CD4-positive, alpha-beta memory T cell (primary cell): ENCODE measurements around the gene LZTR1. TPM values are rescaled to one million over a fixed set of nuclear protein-coding genes. Genes with fewer than 3 reads are reported as not detected.
A peak's percentile ranks its signal among the peaks of the same experiment; 100 is the strongest.
"Not testable (repeated sequence)": the region's sequence is repeated elsewhere in the genome, so short reads cannot be mapped to it uniquely, and the experiment has no call there.

Source experiments
- CTCF ChIA-PET: fragments of 350-600 bp; sonication (Branson Sonifier 250); formaldehyde crosslinking; loops from one replicate; lab custom pipeline; 2021; ENCODE audit warnings: inconsistent platforms; ENCODE audit not compliant: partially characterized antibody; lab: Charles Lee
- POLR2A ChIA-PET: fragments of 350-600 bp; sonication (Branson Sonifier 250); formaldehyde crosslinking; loops from one replicate; lab custom pipeline; 2021; ENCODE audit not compliant: partially characterized antibody; lab: Charles Lee
- DNase-seq, 5 donors: peaks; one replicate each; pipeline versions ENCODE4 v3.0.0 to v3.0.0-alpha.2; 2020 to 2022; ENCODE audit warnings: mixed read lengths in 1 of 5
- H3K27ac ChIP-seq: one replicate; pipeline ENCODE4 v1.7.0; 2013; ENCODE audit warnings: low read depth, low read length
- H3K27me3 ChIP-seq: 2 replicates; pipeline ENCODE4 v1.7.0; 2013; ENCODE audit warnings: mild to moderate bottlenecking, low read length, moderate library complexity; ENCODE audit not compliant: insufficient read depth
- H3K36me3 ChIP-seq: 2 replicates; pipeline ENCODE4 v1.7.0; 2013; ENCODE audit warnings: mild to moderate bottlenecking, low read length, moderate library complexity; ENCODE audit not compliant: insufficient read depth
- H3K4me1 ChIP-seq: 2 replicates; pipeline ENCODE4 v1.7.0; 2013; ENCODE audit warnings: mild to moderate bottlenecking, low read length, moderate library complexity; ENCODE audit not compliant: insufficient read depth
- H3K4me3 ChIP-seq, 2 donors: one replicate each; pipeline ENCODE4 v1.7.0; 2013; ENCODE audit warnings: low read length in 2 of 2, mild to moderate bottlenecking in 1 of 2
- H3K9me3 ChIP-seq, 2 donors: one replicate each; pipeline ENCODE4 v1.7.0; 2013; ENCODE audit warnings: low read length in 2 of 2, control low read depth in 1 of 2; ENCODE audit not compliant: control insufficient read depth in 1 of 2
- H3K27ac Mint-ChIP-seq, 7 donors: one replicate each; pipeline ENCODE4 v1.8.0; 2020 to 2021; ENCODE audit warnings: mixed read lengths in 7 of 7, mild to moderate bottlenecking in 6 of 7, inconsistent platforms in 3 of 7, moderate library complexity in 3 of 7
- H3K27me3 Mint-ChIP-seq, 2 donors: one replicate each; pipeline ENCODE4 v1.8.0; 2020 to 2021; ENCODE audit warnings: mixed read lengths in 2 of 2
- H3K36me3 Mint-ChIP-seq, 2 donors: one replicate each; pipeline ENCODE4 v1.8.0; 2020 to 2021; ENCODE audit warnings: mixed read lengths in 2 of 2, inconsistent platforms in 1 of 2, mild to moderate bottlenecking in 1 of 2
- H3K4me1 Mint-ChIP-seq, 4 donors: one replicate each; pipeline ENCODE4 v1.8.0; 2020 to 2021; ENCODE audit warnings: mixed read lengths in 4 of 4, mild to moderate bottlenecking in 1 of 4
- H3K4me3 Mint-ChIP-seq, 8 donors: one replicate each; pipeline ENCODE4 v1.8.0; 2020 to 2021; ENCODE audit warnings: mixed read lengths in 8 of 8, mild to moderate bottlenecking in 7 of 8, moderate library complexity in 6 of 8, inconsistent platforms in 3 of 8
- H3K9me3 Mint-ChIP-seq, 8 donors: one replicate each; pipeline ENCODE4 v1.8.0; 2020 to 2021; ENCODE audit warnings: mixed read lengths in 8 of 8, mild to moderate bottlenecking in 5 of 8, inconsistent platforms in 3 of 8, moderate library complexity in 1 of 8
- intact Hi-C: fragments of 100-400 bp; cut with micrococcal nuclease; formaldehyde crosslinking; loops from one replicate; pipeline ENCODE4 v1.15.1; 2023
- polyA plus RNA-seq, 2 donors: library from polyadenylated mRNA; unstranded; fragments of 300-500 nt; fragmentation: Illumina TruSeq; gene quantifications; one replicate each; pipeline ENCODE4 v1.2.3, GENCODE V29; 2021
- total RNA-seq, 2 experiments: library from RNA; stranded (reverse); gene quantifications; one replicate each; pipeline ENCODE4 v1.2.3, GENCODE V29; 2021

Gene LZTR1
- total and polyA plus RNA-seq, 4 experiments from 2014 or later = 5.5 to 114 (median 64.8) TPM

DNA sequence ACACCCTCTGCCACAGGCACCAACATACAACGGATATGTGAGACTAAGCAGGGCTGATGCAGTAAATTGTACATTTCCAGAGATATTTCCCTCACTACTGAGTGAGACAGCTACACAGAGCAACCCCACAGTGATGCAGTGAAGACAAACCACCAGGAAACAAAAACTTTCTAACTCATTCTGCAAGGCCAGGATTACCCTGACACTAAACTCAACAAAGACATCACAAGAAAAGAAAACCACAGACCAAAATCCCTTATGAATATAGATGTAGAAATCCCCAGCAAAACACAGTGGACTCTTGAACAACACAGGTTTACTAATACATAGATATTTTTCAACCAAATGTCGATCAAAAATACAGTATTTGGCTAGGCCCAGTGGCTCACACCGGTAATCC lies 51.8 kb downstream of the LZTR1 start:
- H3K36me3 Mint-ChIP-seq = no peaks in the 10 kb centered on the region
- peaks cover 9% of the 10 kb centered on the region for H3K27me3 ChIP-seq
- H3K27ac ChIP-seq = no peak overlapping the region
- H3K4me1 Mint-ChIP-seq = peaks cover 0 to 11% (median 3%) of the 10 kb centered on the region in 4 donors
- H3K4me1 ChIP-seq = no peaks in the 10 kb centered on the region
- H3K27me3 Mint-ChIP-seq = peaks cover 25 to 29% of the 10 kb centered on the region in 2 donors
- no peaks in the 10 kb centered on the region for H3K9me3 Mint-ChIP-seq
- H3K36me3 ChIP-seq = no peaks in the 10 kb centered on the region
- no peak for DNase-seq
- H3K9me3 ChIP-seq = no peaks in the 10 kb centered on the region
- POLR2A ChIA-PET = no interaction called here
- H3K4me3 Mint-ChIP-seq = no peak overlapping the region
- no peak overlapping the region for H3K4me3 ChIP-seq
- H3K27ac Mint-ChIP-seq = no peak overlapping the region
- CTCF ChIA-PET = no interaction called here
- intact Hi-C loops = no loop called here

DNA sequence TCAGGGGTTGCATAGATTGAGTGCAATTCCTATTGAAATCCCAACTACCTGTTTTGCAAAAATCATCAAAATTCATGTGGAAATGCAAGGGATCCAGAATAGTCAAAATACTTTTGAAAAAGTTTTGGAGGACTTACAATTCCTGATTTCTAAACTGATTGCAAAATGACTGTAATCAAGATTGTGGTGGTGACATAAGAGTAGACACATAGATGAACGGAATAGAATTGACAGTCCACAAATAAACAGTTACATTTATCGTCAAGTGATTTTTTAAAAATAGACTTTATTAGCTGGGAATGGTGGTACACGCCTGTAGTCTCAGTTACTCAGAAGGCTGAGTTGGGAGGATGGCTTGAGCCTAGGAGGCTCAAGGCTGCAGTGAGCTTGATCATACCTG lies 52.9 kb downstream of the LZTR1 start:
- intact Hi-C loops = no loop called here
- H3K9me3 Mint-ChIP-seq = no peaks in the 10 kb centered on the region
- CTCF ChIA-PET = no interaction called here

DNA sequence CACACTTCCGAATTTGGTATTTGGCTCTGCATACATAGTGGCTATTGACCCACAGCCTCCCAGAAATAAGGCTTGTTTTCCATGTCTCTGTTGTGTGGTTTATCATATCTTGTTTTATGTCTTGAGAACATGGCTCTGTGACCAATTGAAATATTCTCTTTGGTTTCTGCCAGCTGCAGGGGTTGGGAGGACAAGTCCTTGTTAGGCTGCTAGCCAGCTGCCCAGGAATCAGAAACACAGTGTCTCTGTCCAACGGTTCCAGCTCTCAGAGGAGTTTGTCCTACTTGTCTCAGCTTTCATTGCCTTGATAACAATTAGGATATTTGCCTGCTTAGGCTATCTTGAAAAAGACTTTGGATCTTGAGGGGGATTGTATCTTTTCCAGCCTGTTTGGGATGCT lies 56.3 kb downstream of the LZTR1 start:
- H3K4me3 Mint-ChIP-seq = no peak overlapping the region
- POLR2A ChIA-PET = no interaction called here
- no peak for DNase-seq
- intact Hi-C loops = no loop called here
- H3K4me1 ChIP-seq = peaks cover under 1% of the 10 kb centered on the region
- no peak overlapping the region for H3K27ac ChIP-seq
- CTCF ChIA-PET = no interaction called here
- H3K27me3 ChIP-seq = peaks cover 3% of the 10 kb centered on the region
- no peaks in the 10 kb centered on the region for H3K36me3 Mint-ChIP-seq
- peaks cover 3 to 6% (median 5%) of the 10 kb centered on the region in 4 donors for H3K4me1 Mint-ChIP-seq
- no peaks in the 10 kb centered on the region for H3K9me3 Mint-ChIP-seq
- no peaks in the 10 kb centered on the region for H3K36me3 ChIP-seq
- no peaks in the 10 kb centered on the region for H3K9me3 ChIP-seq
- peaks cover 13 to 19% of the 10 kb centered on the region in 2 donors for H3K27me3 Mint-ChIP-seq
- no peak overlapping the region for H3K4me3 ChIP-seq
- H3K27ac Mint-ChIP-seq = no peak overlapping the region

More for the DNA sequence above, 52.9 kb downstream of the LZTR1 start:
- no peak overlapping the region for H3K4me3 Mint-ChIP-seq
- no peaks in the 10 kb centered on the region for H3K9me3 ChIP-seq
- H3K27me3 ChIP-seq = peaks cover 9% of the 10 kb centered on the region
- no peak overlapping the region for H3K27ac ChIP-seq
- H3K36me3 Mint-ChIP-seq = no peaks in the 10 kb centered on the region
- H3K4me3 ChIP-seq = no peak overlapping the region
- no peaks in the 10 kb centered on the region for H3K4me1 ChIP-seq
- POLR2A ChIA-PET = no interaction called here
- peaks cover 20 to 27% of the 10 kb centered on the region in 2 donors for H3K27me3 Mint-ChIP-seq
- no peak overlapping the region for H3K27ac Mint-ChIP-seq
- DNase-seq = no peak
- H3K36me3 ChIP-seq = no peaks in the 10 kb centered on the region
- peaks cover 0 to 11% (median 3%) of the 10 kb centered on the region in 4 donors for H3K4me1 Mint-ChIP-seq

DNA sequence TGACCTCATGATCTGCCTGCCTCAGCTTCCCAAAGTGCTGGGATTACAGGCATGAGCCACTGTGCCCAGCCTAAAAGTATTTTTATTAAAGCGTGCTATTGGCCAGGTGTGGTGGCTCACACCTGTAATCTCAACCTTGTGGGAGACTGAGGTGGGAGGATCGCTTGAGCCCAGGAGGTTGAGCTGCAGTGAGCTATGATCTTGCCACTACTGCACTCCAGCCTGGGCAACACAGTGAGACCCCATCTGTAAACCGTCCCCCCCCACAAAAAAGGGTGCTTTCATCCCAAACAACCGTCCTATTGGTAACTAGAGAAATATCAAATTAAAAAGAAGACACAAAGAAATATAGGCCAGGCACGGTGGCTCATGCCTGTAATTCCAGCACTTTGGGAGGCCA lies 57.1 kb downstream of the LZTR1 start:
- H3K4me1 ChIP-seq, POLR2A ChIA-PET, H3K4me3 ChIP-seq, H3K36me3 ChIP-seq, H3K4me3 Mint-ChIP-seq, H3K27ac ChIP-seq, H3K9me3 Mint-ChIP-seq, intact Hi-C loops, DNase-seq, H3K27ac Mint-ChIP-seq, CTCF ChIA-PET, H3K36me3 Mint-ChIP-seq, H3K9me3 ChIP-seq, H3K27me3 ChIP-seq: not testable (repeated sequence)
- Mint-ChIP-seq H3K27me3 (peaks cover 17 to 20% of the 10 kb centered on the region in 2 donors), H3K4me1 (peaks cover 4 to 12% (median 10%) of the 10 kb centered on the region in 4 donors)

DNA sequence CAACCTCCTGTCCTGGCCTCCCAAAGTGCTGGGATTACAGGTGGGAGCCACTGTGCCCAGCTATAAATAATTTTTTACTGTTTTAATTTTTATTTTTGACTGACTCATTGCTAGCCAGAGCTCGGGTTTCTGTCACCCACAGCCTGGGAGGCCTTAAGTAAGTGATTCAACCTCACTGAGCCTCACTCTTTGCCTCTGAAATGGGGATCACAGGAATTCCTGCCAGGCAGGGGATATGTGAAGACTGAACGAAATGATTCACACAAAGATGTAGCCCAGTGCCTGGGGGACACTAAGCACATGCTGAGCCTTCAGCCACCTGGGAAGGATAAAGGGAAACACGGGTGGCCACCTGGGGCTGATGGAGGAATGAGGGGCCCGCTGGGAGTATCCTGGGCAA lies 59.8 kb downstream of the LZTR1 start:
- Mint-ChIP-seq H3K4me1 (peaks cover 9 to 30% (median 25%) of the 10 kb centered on the region in 4 donors), H3K27ac (no peak overlapping the region), H3K4me3 (no peak overlapping the region), H3K27me3 (peaks cover 17% of the 10 kb centered on the region in 2 donors), H3K36me3 (no peaks in the 10 kb centered on the region), H3K9me3 (no peaks in the 10 kb centered on the region)
- no peak overlapping the region for H3K4me3 ChIP-seq
- no peaks in the 10 kb centered on the region for H3K9me3 ChIP-seq
- ChIA-PET POLR2A (no interaction called here), CTCF (no interaction called here)
- no peaks in the 10 kb centered on the region for H3K36me3 ChIP-seq
- no peaks in the 10 kb centered on the region for H3K27me3 ChIP-seq
- H3K4me1 ChIP-seq = peaks cover 24% of the 10 kb centered on the region
- DNase-seq = no peak
- no peak overlapping the region for H3K27ac ChIP-seq
- intact Hi-C loops = no loop called here

DNA sequence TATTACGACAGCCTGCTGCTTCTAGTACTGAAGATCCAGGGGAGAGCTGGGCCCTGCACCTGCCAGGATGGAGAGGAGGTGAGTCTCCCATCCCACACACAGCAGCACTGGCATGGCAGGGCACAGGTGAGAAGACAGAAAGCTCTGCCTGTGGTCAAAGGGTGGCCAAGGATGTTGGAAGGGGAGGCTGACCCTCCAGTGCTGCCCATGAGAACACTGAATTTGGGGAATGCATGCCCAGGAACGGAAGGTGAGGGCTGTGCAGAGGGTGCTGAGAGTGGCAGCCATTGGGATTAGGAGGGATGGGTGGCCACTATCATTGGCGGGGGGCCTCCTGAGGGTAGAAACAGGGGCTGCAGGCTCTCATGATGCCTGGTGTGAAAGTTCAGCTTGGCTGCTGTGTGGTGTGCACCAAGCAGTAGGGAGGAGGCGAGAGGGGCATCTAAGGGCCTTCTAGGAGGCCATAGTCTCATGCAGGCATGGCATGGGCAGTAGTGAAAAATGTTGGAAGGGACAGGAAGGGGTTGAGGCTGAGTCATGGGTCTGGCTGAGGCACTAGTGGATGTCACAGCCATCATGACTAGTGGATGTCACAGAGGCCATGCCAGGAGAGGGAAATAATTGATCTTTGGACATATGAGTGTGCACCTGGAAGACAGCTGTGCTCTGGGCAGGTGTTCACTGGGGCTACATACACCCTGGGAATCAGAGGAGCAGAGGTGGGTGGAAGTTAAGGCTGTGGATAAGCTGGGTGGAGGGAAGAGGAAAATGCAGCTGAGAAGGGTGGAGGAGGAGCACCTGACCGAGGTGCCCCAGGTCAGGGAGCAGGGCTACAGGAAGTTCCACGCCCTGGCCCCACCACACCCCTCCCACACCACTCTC lies 61.1 kb downstream of the LZTR1 start:
- ChIA-PET POLR2A (interaction anchor here (1.3 kb wide), 1 partner anchor 40 kb away, joined by 3 read pairs; no protein-coding TSS in a partner anchor), CTCF (no interaction called here)
- Mint-ChIP-seq H3K9me3 (no peaks in the 10 kb centered on the region), H3K27me3 (peaks cover 14 to 17% of the 10 kb centered on the region in 2 donors), H3K4me3 (peak overlapping the region in 6 of 8 donors; percentile 15 to 77 (median 36)), H3K4me1 (peaks cover 9 to 30% (median 25%) of the 10 kb centered on the region in 4 donors), H3K27ac (peak overlapping the region in 5 of 7 donors; percentile 23 to 77 (median 67)), H3K36me3 (no peaks in the 10 kb centered on the region)
- peaks cover 24% of the 10 kb centered on the region for H3K4me1 ChIP-seq
- no peak overlapping the region for H3K4me3 ChIP-seq
- no peaks in the 10 kb centered on the region for H3K36me3 ChIP-seq
- H3K27ac ChIP-seq = no peak overlapping the region
- no peaks in the 10 kb centered on the region for H3K9me3 ChIP-seq
- DNase-seq = no peak
- intact Hi-C loops = no loop called here
- H3K27me3 ChIP-seq = no peaks in the 10 kb centered on the region

- peak overlapping the region in 2 of 8 donors; percentile 21 to 48 for H3K4me3 Mint-ChIP-seq
- H3K36me3 ChIP-seq = no peaks in the 10 kb centered on the region
- peaks cover 9 to 30% (median 25%) of the 10 kb centered on the region in 4 donors for H3K4me1 Mint-ChIP-seq
- peaks cover 24% of the 10 kb centered on the region for H3K4me1 ChIP-seq
- no peak overlapping the region for H3K4me3 ChIP-seq
- intact Hi-C loops = no loop called here
- no peaks in the 10 kb centered on the region for H3K9me3 Mint-ChIP-seq
- ChIA-PET POLR2A (interaction anchor here (1.3 kb wide), 1 partner anchor 41 kb away, joined by 3 read pairs; no protein-coding TSS in a partner anchor), CTCF (no interaction called here)
- no peak overlapping the region for H3K27ac ChIP-seq
- H3K27me3 Mint-ChIP-seq = peaks cover 9 to 12% of the 10 kb centered on the region in 2 donors
- no peak for DNase-seq
- no peaks in the 10 kb centered on the region for H3K36me3 Mint-ChIP-seq
- peak overlapping the region in 4 of 7 donors; percentile 23 to 81 (median 71) for H3K27ac Mint-ChIP-seq
- no peaks in the 10 kb centered on the region for H3K9me3 ChIP-seq
- H3K27me3 ChIP-seq = no peaks in the 10 kb centered on the region
Observed at GRCh38 chr22:21043860-21044535, 61.9 kb downstream of the LZTR1 start.
